Esophagus muscularis mucosa (tissue), 4 donors: ENCODE results near the gene BICC1. TPM values are rescaled to one million over a fixed set of nuclear protein-coding genes. Genes with fewer than 3 reads are reported as not detected.

Source experiments
- DNase-seq: peaks from one replicate; pipeline ENCODE4 v3.0.0-alpha.2; 2017; ENCODE audit errors: extremely low spot score
- H3K27ac ChIP-seq, 4 donors: fragments of 200-600 bp; sonication (generic); replicated peaks in 1 of 4; 1 replicate in 3 of 4; 2 replicates in 1 of 4; pipeline ENCODE4 v1.5.1; 2016 to 2019; ENCODE audit warnings: mild to moderate bottlenecking in 1 of 4
- H3K27me3 ChIP-seq, 4 donors: fragments of 200-600 bp; sonication (generic); one replicate each; pipeline versions ENCODE4 v1.5.1 to v1.6.0; 2016 to 2019
- H3K36me3 ChIP-seq, 4 donors: fragments of 200-600 bp; sonication (generic); one replicate each; pipeline ENCODE4 v1.5.1; 2016 to 2019
- H3K4me1 ChIP-seq, 4 donors: fragments of 200-600 bp; sonication (generic); one replicate each; pipeline ENCODE4 v1.5.1; 2016 to 2019
- H3K4me3 ChIP-seq, 4 donors: fragments of 200-600 bp; sonication (generic); 1 replicate in 2 of 4; 2 replicates in 2 of 4; pipeline ENCODE4 v1.5.1; 2016 to 2019; ENCODE audit warnings: mild to moderate bottlenecking in 4 of 4, moderate library complexity in 1 of 4
- H3K9me3 ChIP-seq, 4 donors: fragments of 200-600 bp; sonication (generic); 1 replicate in 3 of 4; 2 replicates in 1 of 4; pipeline ENCODE4 v1.5.1; 2016 to 2019
- EP300 ChIP-seq: sonication (generic); formaldehyde crosslinking; IDR thresholded peaks from one replicate; pipeline ENCODE4 v1.6.1; 2017; ENCODE audit warnings: antibody characterized with exemption
- POLR2A ChIP-seq: fragments of 450-650 bp; IDR thresholded peaks from one replicate; pipeline ENCODE4 v1.6.1; 2017; ENCODE audit warnings: antibody characterized with exemption, moderate library complexity, mild to moderate bottlenecking, low read depth
- POLR2AphosphoS5 ChIP-seq, 2 donors: sonication (generic); formaldehyde crosslinking; IDR thresholded peaks; one replicate each; pipeline ENCODE4 v1.6.1; 2017; ENCODE audit warnings: antibody characterized with exemption in 2 of 2
- WGBS: methylation state at CpG from one replicate; pipeline ENCODE4 v1.1.5; 2018; 5-methylcytosine and 5-hydroxymethylcytosine counted together
- intact Hi-C: fragments of 100-400 bp; cut with DNase I; formaldehyde crosslinking; loops from one replicate; pipeline ENCODE4 v1.15.1; 2023
- total RNA-seq, 4 donors: library from RNA; depleted of rRNA; stranded (reverse); fragments of >200 nt; gene quantifications; one replicate each; pipeline versions ENCODE4 v1.1.0 to v1.2.1, GENCODE V29; 2016
- TF ChIP-seq, protein P1 (sequence below), 3 experiments: fragments of 200-600 bp in 2 of 3; fragments of 450-650 bp in 1 of 3; sonication (generic) in 2 of 3; IDR thresholded peaks; one replicate each; pipeline ENCODE4 v1.5.1; 2017 to 2019; ENCODE audit warnings: antibody characterized with exemption in 3 of 3, mild to moderate bottlenecking in 2 of 3, moderate library complexity in 1 of 3

The BICC1 gene
- total RNA-seq, 4 donors from 2014 or later, result 19.1 to 24.9 (median 20.5) TPM

GRCh38 chr10:58723966-58724365 lies 211.3 kb downstream of the BICC1 start:
- TF ChIP-seq POLR2A, result no peak
- TF ChIP-seq POLR2AphosphoS5 (IDR thresholded peaks at IDR 0.05), result no peak
- no peak for TF ChIP-seq EP300
- TF ChIP-seq, protein P1, sequence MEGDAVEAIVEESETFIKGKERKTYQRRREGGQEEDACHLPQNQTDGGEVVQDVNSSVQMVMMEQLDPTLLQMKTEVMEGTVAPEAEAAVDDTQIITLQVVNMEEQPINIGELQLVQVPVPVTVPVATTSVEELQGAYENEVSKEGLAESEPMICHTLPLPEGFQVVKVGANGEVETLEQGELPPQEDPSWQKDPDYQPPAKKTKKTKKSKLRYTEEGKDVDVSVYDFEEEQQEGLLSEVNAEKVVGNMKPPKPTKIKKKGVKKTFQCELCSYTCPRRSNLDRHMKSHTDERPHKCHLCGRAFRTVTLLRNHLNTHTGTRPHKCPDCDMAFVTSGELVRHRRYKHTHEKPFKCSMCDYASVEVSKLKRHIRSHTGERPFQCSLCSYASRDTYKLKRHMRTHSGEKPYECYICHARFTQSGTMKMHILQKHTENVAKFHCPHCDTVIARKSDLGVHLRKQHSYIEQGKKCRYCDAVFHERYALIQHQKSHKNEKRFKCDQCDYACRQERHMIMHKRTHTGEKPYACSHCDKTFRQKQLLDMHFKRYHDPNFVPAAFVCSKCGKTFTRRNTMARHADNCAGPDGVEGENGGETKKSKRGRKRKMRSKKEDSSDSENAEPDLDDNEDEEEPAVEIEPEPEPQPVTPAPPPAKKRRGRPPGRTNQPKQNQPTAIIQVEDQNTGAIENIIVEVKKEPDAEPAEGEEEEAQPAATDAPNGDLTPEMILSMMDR (IDR thresholded peaks at IDR 0.05), result no peak
- peak overlapping the region in 2 of 4 donors; percentile 5 to 7 for H3K27ac ChIP-seq
- H3K27me3 ChIP-seq, result peaks cover 0 to 3% (median 0%) of the 10 kb centered on the region in 4 donors
- intact Hi-C loops, result no loop called here
- WGBS, result 55% methylated on average over 1 of the region's 1 CpG
- no peaks in the 10 kb centered on the region for H3K36me3 ChIP-seq
- no peak for DNase-seq
- H3K9me3 ChIP-seq, result no peaks in the 10 kb centered on the region
- H3K4me3 ChIP-seq, result no peak overlapping the region
- H3K4me1 ChIP-seq, result peaks cover 0 to 34% (median 32%) of the 10 kb centered on the region in 4 donors

- 92% methylated on average over 5 of the region's 5 CpGs for WGBS
- H3K4me3 ChIP-seq, result no peak overlapping the region
- no peak for TF ChIP-seq EP300
- no peak for TF ChIP-seq POLR2AphosphoS5 (IDR thresholded peaks at IDR 0.05)
- TF ChIP-seq, protein P1 (IDR thresholded peaks at IDR 0.05), result no peak
- TF ChIP-seq POLR2A, result no peak
These were observed 212.1 kb downstream of the BICC1 start for GRCh38 chr10:58724781-58725180.

DNA sequence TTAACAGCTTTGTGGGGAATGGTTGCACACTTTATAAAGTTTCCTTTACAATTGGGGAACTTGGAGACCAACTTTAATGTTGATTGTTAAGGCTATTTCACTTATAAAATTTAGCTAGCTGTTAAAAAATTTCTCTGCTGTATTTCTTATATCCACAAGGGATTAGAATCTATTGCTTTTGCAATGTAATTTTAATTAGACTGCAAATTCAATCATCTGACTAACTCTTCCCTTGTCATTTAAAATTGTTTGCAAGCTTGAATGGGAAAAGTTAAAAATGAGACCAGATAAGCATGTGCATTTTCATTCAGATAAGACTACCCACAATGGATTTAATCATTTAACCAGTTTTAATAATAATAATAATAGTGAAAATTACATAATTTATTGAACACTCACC lies 213.2 kb downstream of the BICC1 start:
- intact Hi-C loops, result no loop called here
- no peak for DNase-seq
- no peak overlapping the region for H3K4me3 ChIP-seq

More at GRCh38 chr10:58724781-58725180, 212.1 kb downstream of the BICC1 start:
- Histone ChIP-seq H3K27me3 (peaks cover 0 to 3% (median 0%) of the 10 kb centered on the region in 4 donors), H3K27ac (no peak overlapping the region), H3K4me1 (peaks cover 0 to 30% (median 26%) of the 10 kb centered on the region in 4 donors), H3K36me3 (no peaks in the 10 kb centered on the region), H3K9me3 (no peaks in the 10 kb centered on the region)
- intact Hi-C loops, result no loop called here
- DNase-seq, result no peak

DNA sequence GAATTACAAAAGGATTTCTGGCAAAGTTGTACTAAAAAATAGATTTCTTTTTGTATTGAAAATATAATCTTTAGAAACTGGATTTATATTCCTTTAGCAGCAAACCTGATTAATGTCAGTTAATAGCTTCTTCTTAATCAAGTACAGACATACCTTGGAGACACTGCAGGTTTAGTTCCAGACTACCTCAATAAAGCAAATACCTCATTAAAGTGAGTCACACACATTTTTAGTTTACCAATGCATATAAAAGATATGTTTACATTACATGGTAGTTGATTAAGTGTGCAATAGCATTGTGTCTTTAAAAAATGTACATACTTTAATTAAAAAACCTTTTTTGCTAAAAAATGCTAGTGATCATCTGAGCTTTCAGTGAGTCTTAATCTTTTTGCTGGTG lies 215.0 kb downstream of the BICC1 start:
- intact Hi-C loops, result no loop called here
- TF ChIP-seq, protein P1 (IDR thresholded peaks at IDR 0.05), result no peak
- TF ChIP-seq POLR2AphosphoS5 (IDR thresholded peaks at IDR 0.05) (no peak), EP300 (no peak), POLR2A (no peak)
- H3K27ac ChIP-seq, result no peak overlapping the region
- H3K36me3 ChIP-seq, result no peaks in the 10 kb centered on the region
- H3K4me1 ChIP-seq, result peaks cover 0 to 8% (median 2%) of the 10 kb centered on the region in 4 donors
- H3K4me3 ChIP-seq, result no peak overlapping the region
- peaks cover 0 to 3% (median 0%) of the 10 kb centered on the region in 4 donors for H3K27me3 ChIP-seq
- H3K9me3 ChIP-seq, result peaks cover 0 to 14% (median 8%) of the 10 kb centered on the region in 4 donors
- no peak for DNase-seq

More for the DNA sequence above, 213.2 kb downstream of the BICC1 start:
- TF ChIP-seq POLR2A, result no peak
- no peak for TF ChIP-seq EP300
- TF ChIP-seq POLR2AphosphoS5 (IDR thresholded peaks at IDR 0.05), result no peak
- TF ChIP-seq, protein P1 (IDR thresholded peaks at IDR 0.05), result no peak
- Histone ChIP-seq H3K36me3 (no peaks in the 10 kb centered on the region), H3K27me3 (peaks cover 0 to 3% (median 0%) of the 10 kb centered on the region in 4 donors), H3K4me1 (peaks cover 0 to 21% (median 14%) of the 10 kb centered on the region in 4 donors), H3K9me3 (peaks cover 0 to 7% (median 3%) of the 10 kb centered on the region in 4 donors), H3K27ac (no peak overlapping the region)

GRCh38 chr10:58731276-58731675 lies 218.6 kb downstream of the BICC1 start:
- Histone ChIP-seq H3K27ac (no peak overlapping the region), H3K36me3 (no peaks in the 10 kb centered on the region), H3K27me3 (no peaks in the 10 kb centered on the region), H3K4me1 (peaks cover 0 to 33% (median 17%) of the 10 kb centered on the region in 4 donors), H3K4me3 (no peak overlapping the region), H3K9me3 (peaks cover 0 to 14% (median 8%) of the 10 kb centered on the region in 4 donors)
- no peak for DNase-seq
- TF ChIP-seq POLR2A, result no peak
- TF ChIP-seq POLR2AphosphoS5 (IDR thresholded peaks at IDR 0.05), result no peak
- TF ChIP-seq, protein P1 (IDR thresholded peaks at IDR 0.05), result no peak
- no peak for TF ChIP-seq EP300
- intact Hi-C loops, result no loop called here
- 98% methylated on average over 3 of the region's 3 CpGs for whole genome bisulfite sequencing
